ENCODE data around the gene BRICD5.

DNA sequence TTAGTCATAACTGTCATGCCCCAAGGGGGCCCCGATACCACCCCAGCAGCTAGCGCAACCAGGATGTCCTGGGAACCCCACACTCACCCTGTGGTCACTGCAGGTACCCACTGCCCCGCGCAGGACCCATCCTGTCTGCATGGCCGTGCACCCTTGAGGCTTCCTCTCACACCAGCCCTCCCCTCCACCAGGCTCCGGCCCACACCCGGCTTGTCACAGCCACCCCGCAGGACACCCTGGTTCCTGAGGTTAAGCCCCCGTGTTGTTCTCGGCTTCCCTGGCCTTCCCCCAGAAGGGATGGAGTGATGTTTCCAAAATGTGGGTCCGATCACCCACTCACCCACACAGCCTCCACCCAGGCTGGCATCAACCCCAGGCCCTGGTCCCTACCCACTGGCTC is 33.1 kb upstream of the BRICD5 start:
- TF ChIP-seq EZH2 (IDR thresholded peaks at IDR 0.05; ENCODE audit: borderline replicate concordance, low read depth, low read length, poor library complexity, severe bottlenecking) = no peak
- TF ChIP-seq, protein P1, sequence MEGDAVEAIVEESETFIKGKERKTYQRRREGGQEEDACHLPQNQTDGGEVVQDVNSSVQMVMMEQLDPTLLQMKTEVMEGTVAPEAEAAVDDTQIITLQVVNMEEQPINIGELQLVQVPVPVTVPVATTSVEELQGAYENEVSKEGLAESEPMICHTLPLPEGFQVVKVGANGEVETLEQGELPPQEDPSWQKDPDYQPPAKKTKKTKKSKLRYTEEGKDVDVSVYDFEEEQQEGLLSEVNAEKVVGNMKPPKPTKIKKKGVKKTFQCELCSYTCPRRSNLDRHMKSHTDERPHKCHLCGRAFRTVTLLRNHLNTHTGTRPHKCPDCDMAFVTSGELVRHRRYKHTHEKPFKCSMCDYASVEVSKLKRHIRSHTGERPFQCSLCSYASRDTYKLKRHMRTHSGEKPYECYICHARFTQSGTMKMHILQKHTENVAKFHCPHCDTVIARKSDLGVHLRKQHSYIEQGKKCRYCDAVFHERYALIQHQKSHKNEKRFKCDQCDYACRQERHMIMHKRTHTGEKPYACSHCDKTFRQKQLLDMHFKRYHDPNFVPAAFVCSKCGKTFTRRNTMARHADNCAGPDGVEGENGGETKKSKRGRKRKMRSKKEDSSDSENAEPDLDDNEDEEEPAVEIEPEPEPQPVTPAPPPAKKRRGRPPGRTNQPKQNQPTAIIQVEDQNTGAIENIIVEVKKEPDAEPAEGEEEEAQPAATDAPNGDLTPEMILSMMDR (conservative IDR thresholded peaks at IDR 0.05; ENCODE audit: low read depth, low read length) = no peak
